NT2/D1 (cell line): ENCODE data around the gene S100A16.

Experiments
- YY1 ChIP-seq: IDR thresholded peaks from 2 replicates; pipeline ENCODE4 v1.6.1; 2011; ENCODE audit not compliant: insufficient read length, insufficient read depth
- ZNF274 ChIP-seq: IDR thresholded peaks from 2 replicates; pipeline ENCODE4 v1.6.1; 2011; ENCODE audit warnings: mild to moderate bottlenecking, low read depth, low read length

DNA sequence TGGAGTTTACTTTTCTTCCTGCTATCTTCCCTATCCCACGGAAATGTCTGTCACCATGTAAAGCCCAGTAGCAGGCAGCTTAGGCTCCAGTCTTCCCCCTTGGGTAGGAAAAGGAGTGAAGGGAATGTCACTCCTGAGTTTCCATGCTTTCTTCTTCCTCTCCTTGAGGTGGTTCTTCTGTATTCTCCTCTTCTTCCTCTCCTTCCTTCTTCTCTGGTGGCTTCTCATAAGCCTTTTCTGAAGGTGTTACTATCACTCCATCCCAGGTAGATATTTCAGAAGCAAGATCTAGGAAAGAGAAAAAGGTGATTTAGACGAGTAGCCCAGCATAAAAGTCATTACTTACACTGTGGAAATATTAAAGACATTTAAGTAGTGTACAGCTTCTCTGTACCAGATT, 49.3 kb upstream of the S100A16 start:
- TF ChIP-seq ZNF274 (no peak), YY1 (no peak)
